Astrocyte (in vitro differentiated cells and primary cell): ENCODE results near the gene PLA2R1. TPM values are rescaled to one million over a fixed set of nuclear protein-coding genes. Genes with fewer than 3 reads are reported as not detected.

Source experiments
- DNase-seq: peaks from one replicate; pipeline ENCODE4 v3.0.0-alpha.2; 2010; ENCODE audit warnings: low read depth
- FAIRE-seq: peaks from 2 replicates; lab custom pipeline; 2011; peaks lifted over from hg19 to GRCh38; lab: Jason Lieb, UNC
- H2AFZ ChIP-seq: 2 replicates; pipeline ENCODE4 v1.6.0; 2012; ENCODE audit warnings: low read depth, low read length, inconsistent platforms
- H3K27ac ChIP-seq: 2 replicates; pipeline ENCODE4 v1.5.1; 2011; ENCODE audit warnings: low read depth, low read length, inconsistent platforms
- H3K27me3 ChIP-seq: 2 replicates; pipeline ENCODE4 v1.6.0; 2011; ENCODE audit warnings: low read length, inconsistent platforms; ENCODE audit not compliant: insufficient read depth
- H3K36me3 ChIP-seq: 2 replicates; pipeline ENCODE4 v1.5.1; 2011; ENCODE audit warnings: low read length, inconsistent platforms; ENCODE audit not compliant: insufficient read depth
- H3K4me1 ChIP-seq: 2 replicates; pipeline ENCODE4 v1.5.1; 2011; ENCODE audit warnings: low read length, inconsistent platforms; ENCODE audit not compliant: insufficient read depth
- H3K4me2 ChIP-seq: 2 replicates; pipeline ENCODE4 v1.6.0; 2012; ENCODE audit warnings: low read length, inconsistent platforms
- H3K4me3 ChIP-seq: 2 replicates; pipeline ENCODE4 v1.5.1; 2011; ENCODE audit warnings: low read depth, mild to moderate bottlenecking, low read length, inconsistent platforms; ENCODE audit not compliant: insufficient read depth
- H3K79me2 ChIP-seq: 2 replicates; pipeline ENCODE4 v1.6.0; 2012; ENCODE audit warnings: mild to moderate bottlenecking, low read length, inconsistent platforms; ENCODE audit not compliant: insufficient read depth
- H3K9ac ChIP-seq: 2 replicates; pipeline ENCODE4 v1.6.0; 2012; ENCODE audit warnings: mild to moderate bottlenecking, low read length, inconsistent platforms
- H3K9me3 ChIP-seq: 2 replicates; pipeline ENCODE4 v1.5.1; 2012; ENCODE audit warnings: low read depth, mild to moderate bottlenecking, low read length, inconsistent platforms; ENCODE audit not compliant: insufficient read depth
- H4K20me1 ChIP-seq: 2 replicates; pipeline ENCODE4 v1.6.0; 2012; ENCODE audit warnings: low read length, inconsistent platforms; ENCODE audit not compliant: insufficient read depth
- H3K27ac Mint-ChIP-seq: one replicate; pipeline ENCODE4 v1.8.0; 2021; ENCODE audit warnings: mild to moderate bottlenecking, mixed read lengths; ENCODE audit not compliant: unreplicated experiment
- H3K27me3 Mint-ChIP-seq: one replicate; pipeline ENCODE4 v1.8.0; 2021; ENCODE audit warnings: low read depth, mixed read lengths; ENCODE audit not compliant: unreplicated experiment
- H3K36me3 Mint-ChIP-seq: one replicate; pipeline ENCODE4 v1.8.0; 2021; ENCODE audit warnings: low read depth, mixed read lengths; ENCODE audit not compliant: unreplicated experiment
- H3K4me1 Mint-ChIP-seq: one replicate; pipeline ENCODE4 v1.8.0; 2021; ENCODE audit warnings: low read depth, mixed read lengths; ENCODE audit not compliant: unreplicated experiment
- H3K4me3 Mint-ChIP-seq: one replicate; pipeline ENCODE4 v1.8.0; 2021; ENCODE audit warnings: mild to moderate bottlenecking, moderate library complexity, mixed read lengths; ENCODE audit not compliant: unreplicated experiment
- H3K9me3 Mint-ChIP-seq: one replicate; pipeline ENCODE4 v1.8.0; 2021; ENCODE audit warnings: mild to moderate bottlenecking, mixed read lengths; ENCODE audit not compliant: unreplicated experiment
- EZH2 ChIP-seq: IDR thresholded peaks from 2 replicates; pipeline ENCODE4 v1.6.1; 2012; ENCODE audit warnings: mild to moderate bottlenecking, low read length, inconsistent platforms; ENCODE audit not compliant: insufficient read depth
- total RNA-seq: library from RNA; stranded (reverse); gene quantifications from 2 replicates; pipeline ENCODE4 v1.2.1, GENCODE V29; 2021
- TF ChIP-seq, protein P1 (sequence below): IDR thresholded peaks from 2 replicates; pipeline ENCODE4 v1.5.1; 2011; ENCODE audit warnings: low read depth, mild to moderate bottlenecking, inconsistent platforms, low read length, moderate library complexity; ENCODE audit not compliant: insufficient read depth

Gene PLA2R1
- total RNA-seq, 1 donor from 2014 or later: 7.1 TPM

DNA sequence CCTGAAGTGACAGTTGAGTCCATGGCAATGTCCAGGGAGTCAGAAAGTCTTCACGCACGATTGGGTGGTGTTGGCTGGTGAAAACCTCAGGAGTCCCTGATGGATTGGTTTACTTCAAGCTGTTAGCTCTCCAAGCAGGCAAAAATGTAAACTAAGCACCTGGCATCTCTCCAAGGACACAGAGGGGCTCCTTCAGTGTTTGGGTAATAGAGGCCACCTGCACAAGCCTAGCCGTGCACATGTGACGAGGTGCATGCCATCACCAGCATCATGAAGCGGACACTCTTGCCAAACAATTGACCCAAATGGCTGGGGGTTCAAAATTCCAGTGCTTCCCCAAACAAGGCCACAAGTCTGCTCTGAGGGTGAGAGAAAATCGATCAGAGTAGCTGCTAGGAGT, 159.7 kb downstream of the PLA2R1 start:
- Histone ChIP-seq H3K9me3 (no peaks in the 10 kb centered on the region), H3K9ac (no peak overlapping the region), H3K4me3 (no peak overlapping the region), H3K27me3 (peaks cover 11% of the 10 kb centered on the region), H3K4me1 (peaks cover 4% of the 10 kb centered on the region), H2AFZ (no peak overlapping the region), H4K20me1 (no peaks in the 10 kb centered on the region), H3K4me2 (no peak overlapping the region), H3K27ac (no peak overlapping the region), H3K36me3 (no peaks in the 10 kb centered on the region), H3K79me2 (no peaks in the 10 kb centered on the region)
- no peak overlapping the region for H3K27ac Mint-ChIP-seq
- no peaks in the 10 kb centered on the region for H3K36me3 Mint-ChIP-seq
- no peaks in the 10 kb centered on the region for H3K9me3 Mint-ChIP-seq
- TF ChIP-seq, protein P1, sequence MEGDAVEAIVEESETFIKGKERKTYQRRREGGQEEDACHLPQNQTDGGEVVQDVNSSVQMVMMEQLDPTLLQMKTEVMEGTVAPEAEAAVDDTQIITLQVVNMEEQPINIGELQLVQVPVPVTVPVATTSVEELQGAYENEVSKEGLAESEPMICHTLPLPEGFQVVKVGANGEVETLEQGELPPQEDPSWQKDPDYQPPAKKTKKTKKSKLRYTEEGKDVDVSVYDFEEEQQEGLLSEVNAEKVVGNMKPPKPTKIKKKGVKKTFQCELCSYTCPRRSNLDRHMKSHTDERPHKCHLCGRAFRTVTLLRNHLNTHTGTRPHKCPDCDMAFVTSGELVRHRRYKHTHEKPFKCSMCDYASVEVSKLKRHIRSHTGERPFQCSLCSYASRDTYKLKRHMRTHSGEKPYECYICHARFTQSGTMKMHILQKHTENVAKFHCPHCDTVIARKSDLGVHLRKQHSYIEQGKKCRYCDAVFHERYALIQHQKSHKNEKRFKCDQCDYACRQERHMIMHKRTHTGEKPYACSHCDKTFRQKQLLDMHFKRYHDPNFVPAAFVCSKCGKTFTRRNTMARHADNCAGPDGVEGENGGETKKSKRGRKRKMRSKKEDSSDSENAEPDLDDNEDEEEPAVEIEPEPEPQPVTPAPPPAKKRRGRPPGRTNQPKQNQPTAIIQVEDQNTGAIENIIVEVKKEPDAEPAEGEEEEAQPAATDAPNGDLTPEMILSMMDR: no peak
- TF ChIP-seq EZH2: no peak
- peaks cover 3% of the 10 kb centered on the region for H3K4me1 Mint-ChIP-seq
- FAIRE-seq (no peak), DNase-seq (no peak)
- H3K4me3 Mint-ChIP-seq: no peak overlapping the region
- peaks cover 66% of the 10 kb centered on the region for H3K27me3 Mint-ChIP-seq

DNA sequence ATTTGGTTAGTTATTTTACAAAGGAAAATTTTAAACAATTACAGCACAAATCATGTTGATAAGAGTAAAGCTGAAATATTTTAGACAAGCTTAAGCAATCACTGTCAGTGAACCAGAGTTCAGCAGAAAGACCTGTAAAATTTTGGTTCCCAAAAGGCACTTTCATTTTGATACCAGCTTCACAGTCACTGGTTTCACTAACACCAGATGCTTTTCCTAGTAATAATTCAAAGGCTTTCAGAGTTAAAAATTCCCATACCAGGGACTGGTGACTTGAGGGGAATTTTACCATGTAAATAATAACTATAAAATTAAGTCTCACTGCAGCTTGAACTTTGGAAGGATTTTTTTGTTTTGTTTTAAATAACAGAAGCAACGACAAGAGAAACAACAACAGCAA, 162.1 kb downstream of the PLA2R1 start:
- FAIRE-seq (no peak), DNase-seq (no peak)
- Histone ChIP-seq H3K9ac (no peak overlapping the region), H3K27me3 (peaks cover 8% of the 10 kb centered on the region), H3K4me2 (no peak overlapping the region), H3K36me3 (no peaks in the 10 kb centered on the region), H3K4me1 (peaks cover 4% of the 10 kb centered on the region), H2AFZ (no peak overlapping the region), H3K27ac (no peak overlapping the region), H3K79me2 (no peaks in the 10 kb centered on the region), H3K9me3 (no peaks in the 10 kb centered on the region), H3K4me3 (no peak overlapping the region), H4K20me1 (no peaks in the 10 kb centered on the region)
- Mint-ChIP-seq H3K27me3 (peaks cover 44% of the 10 kb centered on the region), H3K4me1 (peaks cover 8% of the 10 kb centered on the region), H3K4me3 (no peak overlapping the region), H3K27ac (no peak overlapping the region), H3K9me3 (no peaks in the 10 kb centered on the region), H3K36me3 (no peaks in the 10 kb centered on the region)
- TF ChIP-seq, protein P1: no peak
- no peak for TF ChIP-seq EZH2

DNA sequence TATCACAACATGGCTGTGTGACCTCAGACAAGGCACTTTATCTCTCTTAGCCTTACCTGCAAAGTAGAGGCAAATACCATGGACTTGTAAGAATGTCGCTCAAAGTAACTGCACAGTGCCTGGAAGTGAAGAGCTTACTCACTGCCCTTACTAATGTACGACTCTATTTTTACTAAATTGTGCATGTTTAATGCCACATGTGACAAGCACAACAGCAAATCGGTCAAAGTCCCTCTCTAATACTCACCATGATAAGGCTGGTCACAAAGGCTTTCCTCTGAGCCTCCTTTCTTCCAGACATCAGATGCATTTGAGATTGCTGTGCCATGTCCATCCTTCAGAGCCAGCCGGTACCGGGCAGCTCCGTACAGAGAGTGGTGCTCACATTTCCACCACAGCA, 164.0 kb downstream of the PLA2R1 start:
- FAIRE-seq: no peak
- H3K79me2 ChIP-seq: no peaks in the 10 kb centered on the region
- H3K27me3 Mint-ChIP-seq: peaks cover 30% of the 10 kb centered on the region
- no peak overlapping the region for H3K9ac ChIP-seq
- no peaks in the 10 kb centered on the region for H3K9me3 Mint-ChIP-seq
- H3K4me3 ChIP-seq: no peak overlapping the region
- H3K4me1 Mint-ChIP-seq: peaks cover 19% of the 10 kb centered on the region
- H3K36me3 Mint-ChIP-seq: no peaks in the 10 kb centered on the region
- H3K36me3 ChIP-seq: no peaks in the 10 kb centered on the region
- no peaks in the 10 kb centered on the region for H3K27me3 ChIP-seq
- no peak overlapping the region for H3K27ac Mint-ChIP-seq
- H4K20me1 ChIP-seq: no peaks in the 10 kb centered on the region
- no peaks in the 10 kb centered on the region for H3K4me1 ChIP-seq
- H3K27ac ChIP-seq: no peak overlapping the region
- H3K4me3 Mint-ChIP-seq: no peak overlapping the region
- no peak overlapping the region for H3K4me2 ChIP-seq
- H3K9me3 ChIP-seq: no peaks in the 10 kb centered on the region
- H2AFZ ChIP-seq: no peak overlapping the region
- DNase-seq: no peak
- TF ChIP-seq, protein P1: no peak
- no peak for TF ChIP-seq EZH2
